Gastroesophageal sphincter (tissue), 4 donors: ENCODE measurements around the gene RASD1. TPM values are rescaled to one million over a fixed set of nuclear protein-coding genes. Genes with fewer than 3 reads are reported as not detected.

ENCODE experiments used
- ATAC-seq: fragments of 150-250 bp; one replicate; pipeline ENCODE4 v1.9.1; 2016; ENCODE audit warnings: mild to moderate bottlenecking, moderate library complexity
- H3K27ac ChIP-seq, 4 donors: fragments of 200-600 bp; sonication (generic) in 3 of 4; 1 replicate in 3 of 4; 2 replicates in 1 of 4; pipeline ENCODE4 v1.5.1; 2016 to 2019
- H3K27me3 ChIP-seq: fragments of 200-600 bp; sonication (generic); one replicate; pipeline ENCODE4 v1.5.1; 2019
- H3K36me3 ChIP-seq, 2 donors: fragments of 200-600 bp; sonication (generic); one replicate each; pipeline ENCODE4 v1.5.1; 2019; ENCODE audit warnings: control low read depth in 1 of 2
- H3K4me1 ChIP-seq, 3 donors: fragments of 200-600 bp; sonication (generic); 1 replicate in 2 of 3; 2 replicates in 1 of 3; pipeline ENCODE4 v1.5.1; 2016 to 2019; ENCODE audit warnings: control low read depth in 2 of 3
- H3K4me3 ChIP-seq, 2 donors: fragments of 200-600 bp; sonication (generic); one replicate each; pipeline ENCODE4 v1.5.1; 2019; ENCODE audit warnings: mild to moderate bottlenecking in 1 of 2, moderate library complexity in 1 of 2
- H3K9me3 ChIP-seq, 3 donors: fragments of 200-600 bp; sonication (generic); one replicate each; pipeline ENCODE4 v1.5.1; 2017 to 2019; ENCODE audit warnings: control low read depth in 2 of 3
- CTCF ChIP-seq, 4 experiments: fragments of 200-600 bp in 2 of 4; fragments of 450-650 bp in 2 of 4; sonication (generic) in 1 of 4; IDR thresholded peaks; one replicate each; pipeline ENCODE4 v1.5.1; 2017 to 2019; ENCODE audit warnings: antibody characterized with exemption in 4 of 4, mild to moderate bottlenecking in 2 of 4, moderate library complexity in 2 of 4
- EP300 ChIP-seq: sonication (generic); formaldehyde crosslinking; IDR thresholded peaks from one replicate; pipeline ENCODE4 v1.6.1; 2017; ENCODE audit warnings: antibody characterized with exemption, mild to moderate bottlenecking
- POLR2A ChIP-seq, 2 donors: fragments of 450-650 bp; IDR thresholded peaks; one replicate each; pipeline ENCODE4 v1.6.1; 2017; ENCODE audit warnings: antibody characterized with exemption in 2 of 2, mild to moderate bottlenecking in 2 of 2, moderate library complexity in 1 of 2
- POLR2AphosphoS5 ChIP-seq: sonication (generic); formaldehyde crosslinking; IDR thresholded peaks from one replicate; pipeline ENCODE4 v1.6.1; 2017; ENCODE audit warnings: antibody characterized with exemption
- WGBS, 2 donors: methylation state at CpG; one replicate each; pipeline ENCODE4 v1.1.5; 2018; ENCODE audit warnings: low coverage in 1 of 2; 5-methylcytosine and 5-hydroxymethylcytosine counted together
- total RNA-seq, 4 donors: library from RNA; depleted of rRNA; stranded (reverse); fragments of >200 nt; gene quantifications; one replicate each; pipeline ENCODE4 v1.1.0, GENCODE V29; 2016

RASD1 gene
- total RNA-seq, 4 donors from 2014 or later, result 2.6 to 24.6 (median 5.1) TPM

GRCh38 chr17:17520599-17521232, 24.5 kb upstream of the RASD1 start:
- peaks cover 0 to 29% of the 10 kb centered on the region in 2 donors for H3K36me3 ChIP-seq
- no peaks in the 10 kb centered on the region for H3K9me3 ChIP-seq
- no peak overlapping the region for H3K4me3 ChIP-seq
- H3K4me1 ChIP-seq, result no peaks in the 10 kb centered on the region
- no peak overlapping the region for H3K27ac ChIP-seq
- WGBS, 2 donors, result 91 to 100% methylated on average over 2 to 6 of the region's 22 CpGs
- H3K27me3 ChIP-seq, result no peaks in the 10 kb centered on the region
- ATAC-seq, result peak; percentile 23
- TF ChIP-seq POLR2A (IDR thresholded peaks at IDR 0.05) (no peak), CTCF (IDR thresholded peaks at IDR 0.05) (no peak), EP300 (no peak), POLR2AphosphoS5 (no peak)

- H3K27ac ChIP-seq, result no peak overlapping the region
- no peak overlapping the region for H3K4me3 ChIP-seq
- H3K4me1 ChIP-seq, result no peaks in the 10 kb centered on the region
- TF ChIP-seq POLR2AphosphoS5 (no peak), POLR2A (IDR thresholded peaks at IDR 0.05) (no peak), EP300 (no peak), CTCF (IDR thresholded peaks at IDR 0.05) (no peak)
- no peaks in the 10 kb centered on the region for H3K9me3 ChIP-seq
- WGBS, 2 donors, result no CpG with 5 or more reads among the region's 10 CpGs
- H3K36me3 ChIP-seq, result peaks cover 0 to 29% of the 10 kb centered on the region in 2 donors
- ATAC-seq, result no peak
- H3K27me3 ChIP-seq, result no peaks in the 10 kb centered on the region
Measured at GRCh38 chr17:17519886-17520285, 23.7 kb upstream of the RASD1 start.

- TF ChIP-seq CTCF (IDR thresholded peaks at IDR 0.05), result no peak
- TF ChIP-seq POLR2A (IDR thresholded peaks at IDR 0.05), result no peak
- no peak for TF ChIP-seq EP300
- TF ChIP-seq POLR2AphosphoS5, result no peak
Measured at GRCh38 chr17:17518951-17519350, 22.8 kb upstream of the RASD1 start.

GRCh38 chr17:17518014-17518413, 21.8 kb upstream of the RASD1 start:
- no peak for ATAC-seq
- Histone ChIP-seq H3K27ac (no peak overlapping the region), H3K9me3 (no peaks in the 10 kb centered on the region), H3K27me3 (no peaks in the 10 kb centered on the region), H3K4me1 (no peaks in the 10 kb centered on the region), H3K36me3 (peaks cover 0 to 29% of the 10 kb centered on the region in 2 donors), H3K4me3 (no peak overlapping the region)
- TF ChIP-seq POLR2A (IDR thresholded peaks at IDR 0.05) (no peak), EP300 (no peak), CTCF (IDR thresholded peaks at IDR 0.05) (no peak), POLR2AphosphoS5 (no peak)
- WGBS, 2 donors, result 100% methylated on average over 2 of the region's 15 CpGs; no CpG with 5 or more reads in 1 of the 2 donors

More at GRCh38 chr17:17518951-17519350, 22.8 kb upstream of the RASD1 start:
- no peak overlapping the region for H3K27ac ChIP-seq
- H3K4me1 ChIP-seq, result no peaks in the 10 kb centered on the region
- no peak overlapping the region for H3K4me3 ChIP-seq
- H3K36me3 ChIP-seq, result peaks cover 0 to 29% of the 10 kb centered on the region in 2 donors
- no CpG with 5 or more reads among the region's 5 CpGs for WGBS, 2 donors
- no peaks in the 10 kb centered on the region for H3K9me3 ChIP-seq
- ATAC-seq, result no peak
- H3K27me3 ChIP-seq, result no peaks in the 10 kb centered on the region
